H1 (cell line): Measurements from ENCODE around the gene LCN9. TPM values are rescaled to one million over a fixed set of nuclear protein-coding genes. Genes with fewer than 3 reads are reported as not detected.

Experiments
- CTCF ChIA-PET: fragments of 300-600 bp; sonication (Branson Sonifier 250); formaldehyde crosslinking; loops from one replicate; lab custom pipeline; 2021; ENCODE audit not compliant: partially characterized antibody; lab: Charles Lee
- POLR2A ChIA-PET: fragments of 300-600 bp; sonication (Branson Sonifier 250); formaldehyde crosslinking; loops from one replicate; lab custom pipeline; 2021; ENCODE audit warnings: inconsistent platforms; ENCODE audit not compliant: partially characterized antibody; lab: Charles Lee
- DNase-seq, 2 experiments: peaks; one replicate each; pipeline versions ENCODE4 v3.0.0 to v3.0.0-alpha.2; 2010 to 2022; ENCODE audit warnings: low spot score in 2 of 2, low read depth in 1 of 2, mixed read lengths in 1 of 2
- FAIRE-seq: peaks from 2 replicates; lab custom pipeline; 2011; peaks lifted over from hg19 to GRCh38; lab: Jason Lieb, UNC
- H2AFZ ChIP-seq: 2 replicates; pipeline ENCODE4 v1.8.1; 2012; ENCODE audit warnings: low read length, inconsistent platforms
- H2AK5ac ChIP-seq: 2 replicates; pipeline ENCODE4 v1.6.1; 2013; ENCODE audit warnings: low read depth, low read length
- H2BK120ac ChIP-seq: replicated peaks from 2 replicates; pipeline ENCODE3; 2013; ENCODE audit warnings: low read depth, low read length, inconsistent platforms
- H2BK12ac ChIP-seq: 2 replicates; pipeline ENCODE4 v1.6.1; 2013; ENCODE audit warnings: low read depth, low read length
- H2BK15ac ChIP-seq: 2 replicates; pipeline ENCODE4 v1.6.1; 2013; ENCODE audit warnings: low read length
- H2BK20ac ChIP-seq: 2 replicates; pipeline ENCODE4 v1.6.1; 2013; ENCODE audit warnings: low read length
- H2BK5ac ChIP-seq: 2 replicates; pipeline ENCODE4 v1.6.1; 2013; ENCODE audit warnings: low read depth, low read length
- H3K14ac ChIP-seq: 2 replicates; pipeline ENCODE4 v1.6.1; 2013; ENCODE audit warnings: inconsistent platforms; ENCODE audit not compliant: insufficient read length
- H3K18ac ChIP-seq: 2 replicates; pipeline ENCODE4 v1.6.1; 2013; ENCODE audit warnings: low read length; ENCODE audit errors: extremely low read depth
- H3K23ac ChIP-seq: 2 replicates; pipeline ENCODE4 v1.6.1; 2013; ENCODE audit warnings: inconsistent platforms; ENCODE audit not compliant: insufficient read length
- H3K23me2 ChIP-seq: 2 replicates; pipeline ENCODE4 v1.6.1; 2013; ENCODE audit warnings: low read depth, low read length
- H3K27ac ChIP-seq: 2 replicates; pipeline ENCODE4 v1.6.1; 2011; ENCODE audit warnings: low read depth, low read length, inconsistent platforms
- H3K27me3 ChIP-seq, 4 experiments: replicated peaks in 1 of 4; 1 replicate in 1 of 4; 2 replicates in 3 of 4; pipeline versions ENCODE4 v1.6.1 to v1.8.1; 2011 to 2013; ENCODE audit warnings: low read length in 3 of 4, mild to moderate bottlenecking in 3 of 4, inconsistent platforms in 2 of 4, mixed read lengths in 2 of 4, moderate library complexity in 1 of 4; ENCODE audit not compliant: control insufficient read depth in 3 of 4, insufficient read depth in 3 of 4; ENCODE audit errors: extremely low read depth in 1 of 4
- H3K36me3 ChIP-seq, 4 experiments: 2 replicates each; pipeline versions ENCODE4 v1.6.1 to v1.8.1; 2011 to 2013; ENCODE audit warnings: mild to moderate bottlenecking in 4 of 4, low read length in 3 of 4, moderate library complexity in 2 of 4, control low read depth in 1 of 4, inconsistent platforms in 1 of 4; ENCODE audit not compliant: insufficient read depth in 4 of 4, control insufficient read depth in 2 of 4
- H3K4ac ChIP-seq: replicated peaks from 2 replicates; pipeline ENCODE3; 2013; ENCODE audit warnings: low read length, low read depth, mixed read lengths, inconsistent platforms; ENCODE audit not compliant: insufficient read length
- H3K4me1 ChIP-seq, 4 experiments: replicated peaks in 1 of 4; 1 replicate in 1 of 4; 2 replicates in 3 of 4; pipeline versions ENCODE4 v1.6.1 to v1.8.1; 2011 to 2013; ENCODE audit warnings: low read length in 3 of 4, inconsistent platforms in 2 of 4, mixed read lengths in 1 of 4; ENCODE audit not compliant: insufficient read depth in 4 of 4, control insufficient read depth in 3 of 4
- H3K4me2 ChIP-seq, 2 experiments: 2 replicates each; pipeline versions ENCODE4 v1.6.1 to v1.8.1; 2011 to 2013; ENCODE audit warnings: low read depth in 2 of 2, low read length in 2 of 2, control low read depth in 1 of 2, inconsistent platforms in 1 of 2, mild to moderate bottlenecking in 1 of 2; ENCODE audit not compliant: insufficient read depth in 1 of 2
- H3K4me3 ChIP-seq, 4 experiments: fragments of 200-600, 300-600 bp in 1 of 4; sonication (generic), shearing (Covaris generic), sonication (Bioruptor Twin) in 1 of 4; 2 replicates each; pipeline versions ENCODE4 v1.5.1 to v1.8.1; 2011 to 2016; ENCODE audit warnings: low read length in 4 of 4, low read depth in 3 of 4, control low read depth in 2 of 4, inconsistent platforms in 2 of 4, mild to moderate bottlenecking in 2 of 4, mixed read lengths in 1 of 4, moderate library complexity in 1 of 4; ENCODE audit not compliant: insufficient read depth in 2 of 4; ENCODE audit errors: extremely low read depth in 1 of 4
- H3K56ac ChIP-seq: replicated peaks from 2 replicates; pipeline ENCODE3; 2013; ENCODE audit warnings: low read depth, mild to moderate bottlenecking, mixed read lengths, low read length, inconsistent platforms; ENCODE audit not compliant: insufficient read length
- H3K79me1 ChIP-seq: 2 replicates; pipeline ENCODE4 v1.6.1; 2013; ENCODE audit warnings: low read depth, low read length, control low read depth
- H3K79me2 ChIP-seq, 2 experiments: 2 replicates each; pipeline versions ENCODE4 v1.6.1 to v1.8.1; 2012 to 2013; ENCODE audit warnings: low read length in 2 of 2, mild to moderate bottlenecking in 2 of 2, inconsistent platforms in 1 of 2; ENCODE audit not compliant: insufficient read depth in 2 of 2, control insufficient read depth in 1 of 2
- H3K9ac ChIP-seq, 4 experiments: replicated peaks in 1 of 4; 1 replicate in 1 of 4; 2 replicates in 3 of 4; pipeline versions ENCODE4 v1.6.1 to v1.8.1; 2011 to 2013; ENCODE audit warnings: low read depth in 3 of 4, low read length in 3 of 4, control low read depth in 2 of 4, mild to moderate bottlenecking in 2 of 4, moderate library complexity in 2 of 4, inconsistent platforms in 1 of 4; ENCODE audit errors: extremely low read depth in 1 of 4
- H3K9me3 ChIP-seq, 2 experiments: 2 replicates each; pipeline versions ENCODE4 v1.6.1 to v1.8.1; 2012 to 2013; ENCODE audit warnings: mild to moderate bottlenecking in 2 of 2, moderate library complexity in 2 of 2, control low read depth in 1 of 2, inconsistent platforms in 1 of 2, low read depth in 1 of 2, low read length in 1 of 2, mixed read lengths in 1 of 2; ENCODE audit not compliant: insufficient read depth in 2 of 2
- H4K20me1 ChIP-seq, 2 experiments: replicated peaks in 1 of 2; 2 replicates each; pipeline versions ENCODE3 to v1.8.1; 2011 to 2013; ENCODE audit warnings: inconsistent platforms in 2 of 2, low read length in 2 of 2, mild to moderate bottlenecking in 1 of 2; ENCODE audit not compliant: insufficient read depth in 2 of 2, control insufficient read depth in 1 of 2
- H4K5ac ChIP-seq: 2 replicates; pipeline ENCODE4 v1.6.1; 2013; ENCODE audit warnings: low read length, low read depth, mixed read lengths, inconsistent platforms; ENCODE audit not compliant: insufficient read length
- H4K8ac ChIP-seq: 2 replicates; pipeline ENCODE4 v1.8.0; 2013; ENCODE audit warnings: mild to moderate bottlenecking, moderate library complexity, low read length, inconsistent platforms; ENCODE audit not compliant: insufficient read depth; ENCODE audit errors: extremely low read depth
- H4K91ac ChIP-seq: replicated peaks from 2 replicates; pipeline ENCODE3; 2013; ENCODE audit warnings: low read length, mixed read lengths, inconsistent platforms; ENCODE audit not compliant: insufficient read length
- ASH2L ChIP-seq: fragments of 200-600, 300-600 bp; sonication (generic); IDR thresholded peaks from one replicate; pipeline ENCODE4 v1.7.1; 2017; ENCODE audit warnings: low read length
- CBX5 ChIP-seq: fragments of 300-800, 300-1000 bp; sonication (generic); IDR thresholded peaks from 2 replicates; pipeline ENCODE4 v1.7.1; 2016; ENCODE audit warnings: antibody characterized with exemption, low read length, low read depth
- CEBPB ChIP-seq: IDR thresholded peaks from 2 replicates; pipeline ENCODE4 v1.6.1; 2012; ENCODE audit warnings: low read depth, low read length
- CHD1 ChIP-seq: IDR thresholded peaks from 2 replicates; pipeline ENCODE4 v1.6.1; 2012; ENCODE audit warnings: low read depth, low read length, improper control_type of control experiment
- CREB1 ChIP-seq: IDR thresholded peaks from 2 replicates; pipeline ENCODE4 v1.6.1; 2012; ENCODE audit warnings: inconsistent platforms
- EP300 ChIP-seq, 2 experiments: IDR thresholded peaks; 1 replicate in 1 of 2; 2 replicates in 1 of 2; pipeline ENCODE4 v1.6.1; 2011 to 2012; ENCODE audit warnings: low read depth in 2 of 2, low read length in 2 of 2, mild to moderate bottlenecking in 2 of 2, borderline replicate concordance in 1 of 2, inconsistent platforms in 1 of 2, moderate library complexity in 1 of 2
- GTF2F1 ChIP-seq: IDR thresholded peaks from 2 replicates; pipeline ENCODE4 v1.6.1; 2012; ENCODE audit warnings: low read depth, low read length, improper control_type of control experiment, borderline replicate concordance
- KDM1A ChIP-seq: fragments of 200-600, 300-600 bp; sonication (generic); IDR thresholded peaks from 2 replicates; pipeline ENCODE4 v1.7.1; 2016; ENCODE audit warnings: mild to moderate bottlenecking, low read length, borderline replicate concordance
- KDM5A ChIP-seq: fragments of 200-600 bp; IDR thresholded peaks from 2 replicates; pipeline ENCODE4 v1.7.1; 2012; ENCODE audit warnings: mild to moderate bottlenecking, low read length, inconsistent platforms, mixed read lengths
- MAFK ChIP-seq: IDR thresholded peaks from 2 replicates; pipeline ENCODE4 v1.6.1; 2012; ENCODE audit warnings: low read depth, mild to moderate bottlenecking, improper control_type of control experiment, low read length
- RBBP5 ChIP-seq: IDR thresholded peaks from 2 replicates; pipeline ENCODE4 v1.7.1; 2012; ENCODE audit warnings: low read depth, mild to moderate bottlenecking, inconsistent platforms, low read length, moderate library complexity, borderline replicate concordance
- RFX5 ChIP-seq: IDR thresholded peaks from 2 replicates; pipeline ENCODE4 v1.6.1; 2011; ENCODE audit warnings: low read depth, low read length, improper control_type of control experiment, borderline replicate concordance
- RXRA ChIP-seq: IDR thresholded peaks from 2 replicates; pipeline ENCODE4 v1.6.1; 2011; ENCODE audit warnings: low read depth, mild to moderate bottlenecking, low read length, moderate library complexity; ENCODE audit not compliant: insufficient read depth
- SUZ12 ChIP-seq: fragments of 200-600 bp; sonication (generic); IDR thresholded peaks from 2 replicates; pipeline ENCODE4 v1.6.1; 2012; ENCODE audit warnings: mild to moderate bottlenecking, inconsistent platforms, low read length, moderate library complexity, mixed read lengths
- YY1 ChIP-seq: IDR thresholded peaks from 2 replicates; pipeline ENCODE4 v1.6.1; 2011; ENCODE audit warnings: low read depth, mild to moderate bottlenecking, low read length
- WGBS, 2 experiments: shearing (Covaris generic) in 1 of 2; methylation state at CpG; one replicate each; pipeline versions ENCODE4 v1.1.6 to v1.1.7; 2013 to 2015; ENCODE audit warnings: low lambda C conversion rate in 2 of 2, mixed read lengths in 2 of 2, inconsistent platforms in 1 of 2, low coverage in 1 of 2, missing lambda C conversion rate in 1 of 2; ENCODE audit not compliant: insufficient replicate concordance in 2 of 2, insufficient coverage in 1 of 2, insufficient read length in 1 of 2; ENCODE audit errors: extremely low coverage in 1 of 2, missing lambda C conversion rate in 1 of 2; 5-methylcytosine and 5-hydroxymethylcytosine counted together
- polyA plus RNA-seq, 7 experiments: library from polyadenylated mRNA; depleted of rRNA in 3 of 7; stranded (reverse) in 5 of 7; unstranded in 2 of 7; fragments of >200 nt in 5 of 7; fragments of 200-250 nt in 2 of 7; gene quantifications; 1 replicate in 5 of 7; 2 replicates in 1 of 7; 4 replicates in 1 of 7; pipeline versions ENCODE4 v1.2.1 to v1.2.3, GENCODE V29; 2011 to 2013; ENCODE audit warnings: missing spikeins in 2 of 7, mixed read lengths in 2 of 7
- total RNA-seq: library from RNA; stranded (reverse); fragmentation: NEBNext Ultra II Directional; extraction: Animal tissue kit (Norgen Biotek cat#: 25700); gene quantifications from 2 replicates; pipeline ENCODE4 v1.2.1, GENCODE V29; 2021

The LCN9 gene
- total and polyA plus RNA-seq, 2 of the 8 experiments (the other 6 are each of a cell fraction or from before 2014, with no cell fraction given), result 2.3 to 3.1 TPM

DNA sequence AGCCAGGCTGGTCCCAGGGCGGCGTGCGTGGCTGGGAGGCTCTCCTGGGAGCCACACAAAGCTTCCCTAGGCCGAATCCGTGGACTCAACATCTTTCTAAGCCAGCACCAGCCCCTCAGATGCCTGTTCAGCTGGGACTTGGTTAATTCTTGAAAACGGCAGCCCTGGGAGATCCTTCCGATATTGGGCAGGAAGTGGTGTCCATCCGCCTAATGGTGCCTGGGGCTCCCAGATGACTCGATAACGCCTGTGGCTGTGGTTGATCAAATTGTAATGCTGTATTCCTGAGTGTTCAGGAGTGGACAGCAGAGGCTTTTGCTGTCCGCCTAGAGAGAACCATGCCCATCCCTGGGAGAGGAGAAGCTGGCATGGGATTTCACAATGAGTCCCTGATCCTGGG lies 52.9 kb downstream of the LCN9 start:
- Histone ChIP-seq H2BK15ac (no peak overlapping the region), H2BK5ac (no peak overlapping the region), H3K4me2 (no peak overlapping the region), H2AK5ac (no peak overlapping the region), H4K5ac (no peak overlapping the region), H3K27ac (no peak overlapping the region), H2BK20ac (no peak overlapping the region), H3K4me1 (peaks cover 0 to 3% (median 1%) of the 10 kb centered on the region in 4 experiments; a peak in 2 of 7 replicates), H3K23me2 (no peaks in the 10 kb centered on the region), H4K20me1 (peaks cover 4 to 10% of the 10 kb centered on the region in 2 experiments), H3K79me1 (no peaks in the 10 kb centered on the region), H3K14ac (no peak overlapping the region), H4K8ac (no peak overlapping the region), H4K91ac (no peak overlapping the region), H2BK120ac (no peak overlapping the region), H3K56ac (no peak overlapping the region), H2AFZ (no peak overlapping the region), H3K27me3 (peaks cover 0 to 25% (median 21%) of the 10 kb centered on the region in 4 experiments; a peak in 6 of 7 replicates), H2BK12ac (no peak overlapping the region), H3K9ac (no peak overlapping the region), H3K36me3 (no peaks in the 10 kb centered on the region), H3K9me3 (no peaks in the 10 kb centered on the region), H3K79me2 (no peaks in the 10 kb centered on the region), H3K23ac (no peak overlapping the region), H3K4me3 (no peak overlapping the region), H3K18ac (no peak overlapping the region), H3K4ac (no peak overlapping the region)
- 85% methylated on average over 11 of the region's 11 CpGs; no CpG with 5 or more reads in 1 of the 2 experiments for WGBS, 2 experiments
- DNase-seq (no peak), FAIRE-seq (no peak)
- POLR2A ChIA-PET, result interaction anchor here (1.7 kb wide), 1 partner anchor 12 kb away, joined by 7 read pairs; no protein-coding TSS in a partner anchor
- CTCF ChIA-PET, result interaction anchor here (0.7 to 2.0 kb wide), 4 partner anchors 14 to 115 kb away, joined by 3 to 8 read pairs (median 4); no protein-coding TSS in a partner anchor
- TF ChIP-seq RFX5 (no peak), ASH2L (no peak), CREB1 (no peak), RBBP5 (no peak), RXRA (no peak), EP300 (IDR thresholded peaks at IDR 0.05; ENCODE audit: borderline replicate concordance in 1 of 2, low read depth in 2 of 2, low read length in 2 of 2) (no peak), GTF2F1 (no peak), CEBPB (no peak), MAFK (no peak), YY1 (no peak), SUZ12 (no peak), CHD1 (no peak), KDM5A (no peak), KDM1A (no peak), CBX5 (no peak)
